ENCODE measurements around the gene TGFB2. TPM values are rescaled to one million over a fixed set of nuclear protein-coding genes. Genes with fewer than 3 reads are reported as not detected.

TGFB2 gene
- total RNA-seq, 1 donor from 2014 or later: 0.12 TPM

- intact Hi-C loops (cut with micrococcal nuclease): no loop called here
Observed at GRCh38 chr1:218459878-218460711, 115.0 kb downstream of the TGFB2 start.

GRCh38 chr1:218461351-218461750, 116.2 kb downstream of the TGFB2 start:
- intact Hi-C loops (cut with micrococcal nuclease): no loop called here

GRCh38 chr1:218462116-218462515, 117.0 kb downstream of the TGFB2 start:
- intact Hi-C loops (cut with micrococcal nuclease): no loop called here

DNA sequence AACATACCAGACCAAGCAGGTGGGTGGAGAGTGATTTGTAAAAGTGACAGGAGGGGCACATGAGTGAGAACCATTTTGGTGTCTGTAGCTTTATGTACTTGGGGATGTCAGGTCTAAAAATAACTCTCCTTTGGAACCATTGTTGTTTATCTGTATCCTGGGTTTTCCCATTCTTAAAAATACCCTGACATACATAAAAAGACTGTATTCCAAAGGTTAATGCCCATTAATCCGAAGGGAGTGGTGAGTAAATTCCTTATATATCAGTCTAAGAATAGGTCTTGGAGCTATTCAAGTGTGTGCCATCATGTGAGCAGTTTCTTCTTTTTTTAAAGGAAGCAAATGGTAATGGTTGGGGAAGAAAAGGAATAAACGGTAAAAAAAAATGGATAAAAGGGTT, 117.5 kb downstream of the TGFB2 start:
- intact Hi-C loops (cut with micrococcal nuclease): no loop called here

GRCh38 chr1:218463194-218464156, 118.3 kb downstream of the TGFB2 start:
- intact Hi-C loops (cut with micrococcal nuclease): no loop called here

- intact Hi-C loops (cut with micrococcal nuclease): no loop called here
Observed at GRCh38 chr1:218464871-218465270, 119.7 kb downstream of the TGFB2 start.

DNA sequence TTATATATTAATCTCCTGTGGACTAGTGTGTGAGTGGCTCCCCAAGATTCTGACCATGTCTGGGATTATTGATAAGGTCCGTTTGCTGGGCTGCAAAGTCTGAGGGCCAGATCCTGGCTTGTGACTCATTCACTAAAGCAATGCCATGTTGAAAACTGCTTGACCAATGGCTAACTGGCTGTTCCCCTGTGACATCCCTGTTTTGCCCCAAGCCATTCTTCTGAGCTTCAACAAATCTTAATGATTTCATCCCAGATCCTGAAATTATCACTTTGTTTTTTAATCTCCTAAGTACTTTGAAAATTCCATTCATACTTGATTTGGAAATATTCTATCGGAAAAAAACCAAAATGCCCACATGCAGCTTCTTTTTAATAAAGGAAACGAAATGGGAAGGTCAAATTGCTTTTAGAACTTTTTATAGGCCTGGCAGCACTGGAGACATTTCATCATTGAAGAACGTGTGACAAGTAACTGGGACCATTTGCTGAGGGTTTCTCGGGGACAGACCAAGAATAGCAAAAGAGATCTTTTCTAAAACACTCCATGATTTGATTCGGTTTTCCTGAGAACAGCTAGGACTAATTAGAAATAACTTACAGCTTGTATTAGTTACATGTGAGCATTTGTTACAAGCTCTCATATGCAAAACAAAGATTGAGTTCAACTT, 121.3 kb downstream of the TGFB2 start:
- intact Hi-C loops (cut with micrococcal nuclease): no loop called here

DNA sequence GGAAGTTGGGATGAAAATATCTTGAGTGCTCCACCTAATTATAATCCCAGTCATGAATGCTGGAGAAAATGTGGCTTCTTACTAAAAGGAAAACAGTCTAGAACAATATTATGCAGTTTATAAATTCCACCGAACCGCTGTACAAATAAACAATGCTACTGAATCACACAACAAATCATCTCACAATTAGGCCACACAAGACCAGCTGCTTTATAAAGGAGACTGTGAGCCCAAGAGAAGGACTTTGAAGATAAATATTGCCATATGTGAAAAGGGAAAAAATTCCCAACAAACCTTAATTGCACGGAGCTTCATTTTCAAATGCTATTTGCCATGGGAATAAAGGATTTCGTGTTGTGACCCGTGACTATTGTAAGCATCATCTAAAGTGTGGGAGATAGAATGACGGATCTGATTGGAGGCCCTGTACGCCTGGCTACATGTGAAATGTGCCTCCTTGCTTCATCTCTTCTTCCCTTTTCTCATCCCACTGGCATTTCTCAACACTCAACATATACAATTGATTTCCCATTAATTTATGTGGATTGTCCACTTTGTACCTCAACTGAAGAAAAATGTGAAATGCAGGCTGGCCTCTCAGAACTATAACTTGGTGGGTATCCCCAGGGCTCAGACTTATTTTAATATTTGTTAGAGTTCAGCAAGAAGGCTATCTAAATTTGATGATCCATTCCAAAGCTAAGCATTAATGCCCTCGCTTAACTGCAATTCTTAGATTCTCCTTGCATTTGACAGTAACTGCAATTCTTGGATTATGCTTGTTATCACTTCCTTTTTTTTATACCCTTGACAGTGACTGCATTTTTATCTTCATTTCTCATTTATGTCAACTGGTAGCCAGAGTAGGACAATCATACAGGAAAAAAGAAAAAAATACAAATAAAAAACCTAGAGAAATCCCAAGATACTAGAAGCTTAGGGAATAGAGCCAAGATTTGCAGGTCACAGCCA, 122.3 kb downstream of the TGFB2 start:
- intact Hi-C loops (cut with micrococcal nuclease): no loop called here

GRCh38 chr1:218468711-218469110, 123.6 kb downstream of the TGFB2 start:
- intact Hi-C loops (cut with micrococcal nuclease): no loop called here

DNA sequence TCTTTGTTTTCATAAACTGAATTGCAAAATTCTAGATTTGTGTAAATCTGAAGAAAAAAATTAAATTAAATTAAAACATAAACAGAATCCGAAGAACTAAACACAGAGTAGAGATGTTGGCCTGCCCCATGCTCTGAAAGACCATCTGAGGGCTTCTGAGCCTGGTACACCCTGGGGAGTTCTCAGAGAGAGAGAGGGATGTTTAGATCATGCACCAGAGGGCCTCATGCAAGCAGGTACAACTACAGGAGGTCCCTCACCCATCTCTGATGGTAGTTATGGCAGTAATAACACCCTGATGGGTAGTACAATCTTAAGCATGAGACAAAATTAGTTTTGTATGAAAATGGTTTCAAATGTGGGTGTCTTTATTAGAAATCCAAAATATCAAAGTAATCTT, 127.7 kb downstream of the TGFB2 start:
- intact Hi-C loops (cut with micrococcal nuclease): no loop called here

DNA sequence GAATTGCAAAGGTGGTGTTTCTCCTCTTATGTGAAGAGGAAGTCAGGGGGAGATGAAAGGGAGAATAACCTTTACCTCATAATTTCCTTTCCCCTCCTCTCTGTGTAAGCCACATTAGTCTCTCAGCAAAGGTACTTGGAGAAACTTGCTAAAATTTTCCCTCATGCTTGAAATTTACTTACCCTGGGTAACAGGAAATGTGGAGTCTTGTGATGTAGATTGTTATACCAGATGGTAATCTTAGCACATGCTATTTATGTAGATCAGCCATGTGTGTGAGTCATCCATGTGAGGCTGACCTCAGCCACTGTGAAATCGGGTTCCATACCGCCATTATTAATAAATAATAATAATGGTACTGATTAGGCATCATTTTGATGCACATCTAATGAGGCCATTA, 128.4 kb downstream of the TGFB2 start:
- intact Hi-C loops (cut with micrococcal nuclease): no loop called here

DNA sequence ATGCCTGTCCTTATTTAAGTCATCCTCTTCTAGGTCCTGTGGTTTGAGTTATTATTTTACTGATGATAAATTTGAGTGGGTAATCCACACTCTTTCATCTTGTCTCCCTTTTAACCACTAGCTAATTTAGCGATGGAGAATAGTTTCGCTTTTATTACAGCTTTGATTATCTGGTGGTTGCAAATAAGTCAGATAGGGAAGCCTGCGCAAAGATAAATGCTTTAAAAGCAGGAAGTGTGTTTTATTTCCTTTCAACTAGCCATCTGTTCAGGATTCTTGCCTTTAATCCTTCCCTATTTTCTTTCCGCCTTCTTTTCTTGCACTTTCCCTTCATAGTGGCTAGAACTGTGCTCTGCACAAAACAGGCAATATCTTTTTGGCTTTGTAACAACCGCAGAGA, 129.0 kb downstream of the TGFB2 start:
- intact Hi-C loops (cut with micrococcal nuclease): no loop called here

DNA sequence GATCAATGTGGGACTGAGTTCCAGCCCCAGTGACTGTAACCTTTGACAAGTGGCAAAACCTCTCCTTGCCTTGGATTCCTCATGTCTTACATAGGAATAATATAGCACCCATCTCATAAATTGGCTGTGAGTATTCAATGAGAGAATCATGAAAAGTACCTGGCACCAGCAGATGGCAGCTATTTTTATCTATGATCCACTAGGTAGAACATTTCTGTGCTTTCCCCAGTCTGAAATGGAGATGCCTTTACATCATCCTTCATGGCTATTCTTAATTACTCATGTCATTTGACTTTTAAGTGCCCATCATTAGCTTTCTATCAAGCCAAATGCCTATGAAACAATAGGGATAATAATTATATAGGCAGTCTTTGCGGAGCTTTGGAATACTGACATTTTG, 130.1 kb downstream of the TGFB2 start:
- intact Hi-C loops (cut with micrococcal nuclease): no loop called here

DNA sequence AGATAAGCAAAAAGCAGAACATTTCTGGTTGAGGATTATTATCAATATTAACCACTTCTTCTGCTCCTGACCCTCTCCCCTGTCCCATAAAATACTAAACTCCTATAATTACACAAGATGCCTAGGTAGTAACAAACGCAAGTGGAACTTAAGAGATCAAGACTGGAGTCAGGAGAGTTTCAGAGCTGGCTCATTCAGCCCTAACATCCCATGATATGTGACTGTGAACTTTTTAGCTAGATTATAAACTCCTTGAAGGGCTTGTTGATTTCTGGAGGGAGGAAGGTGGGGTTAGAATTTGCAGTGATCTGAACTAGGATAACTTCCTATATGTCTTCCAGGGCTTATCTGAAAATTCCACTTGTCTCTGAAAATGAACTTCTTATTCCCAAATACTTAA, 130.6 kb downstream of the TGFB2 start:
- intact Hi-C loops (cut with micrococcal nuclease): no loop called here

GRCh38 chr1:218476385-218476784, 131.2 kb downstream of the TGFB2 start:
- intact Hi-C loops (cut with micrococcal nuclease): no loop called here

DNA sequence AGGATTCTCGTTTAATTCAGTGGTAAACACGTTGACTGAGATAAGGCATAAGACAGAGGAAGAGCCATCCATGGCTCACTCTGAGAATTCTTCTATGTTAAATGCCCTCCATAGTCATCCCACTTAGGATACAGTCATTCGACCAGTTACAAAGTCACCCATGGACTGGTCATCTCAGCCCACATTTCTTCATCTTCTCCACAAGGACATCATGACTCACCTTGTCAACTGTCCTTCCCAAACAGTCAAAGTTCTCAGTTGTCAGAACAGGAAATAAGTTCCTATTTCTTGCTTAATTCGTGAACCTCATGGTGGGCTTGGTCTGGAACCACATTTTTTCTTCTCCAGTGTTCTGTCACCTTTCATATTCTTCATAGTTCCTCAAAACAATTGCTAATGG, 133.2 kb downstream of the TGFB2 start:
- intact Hi-C loops (cut with micrococcal nuclease): no loop called here

- intact Hi-C loops (cut with micrococcal nuclease): no loop called here
Observed at GRCh38 chr1:218479436-218480115, 134.4 kb downstream of the TGFB2 start.

- intact Hi-C loops (cut with micrococcal nuclease): no loop called here
Observed at GRCh38 chr1:218480137-218480536, 135.0 kb downstream of the TGFB2 start.

GRCh38 chr1:218480588-218481099, 135.5 kb downstream of the TGFB2 start:
- intact Hi-C loops (cut with micrococcal nuclease): no loop called here
